HG03064 (cell line): ENCODE measurements around the gene UNC45A.
A peak's percentile ranks its signal among the peaks of the same experiment; 100 is the strongest.

Source experiments
- ATAC-seq: cut with Tn5 transposase; IDR thresholded peaks from one replicate; pipeline ENCODE4 v1.9.1; 2021; ENCODE audit warnings: low read depth; ENCODE audit not compliant: unreplicated experiment

UNC45A gene

GRCh38 chr15:90959894-90960293 is 24.8 kb downstream of the UNC45A start:
- no peak for ATAC-seq

- ATAC-seq: no peak
Measured at GRCh38 chr15:90960298-90961091, 25.4 kb downstream of the UNC45A start.

GRCh38 chr15:90962021-90962420 is 26.9 kb downstream of the UNC45A start:
- ATAC-seq: no peak

GRCh38 chr15:90966262-90966661 is 31.2 kb downstream of the UNC45A start:
- no peak for ATAC-seq

GRCh38 chr15:90967206-90967605 is 32.1 kb downstream of the UNC45A start:
- ATAC-seq: no peak

- ATAC-seq: no peak
Measured at GRCh38 chr15:90968434-90968833, 33.3 kb downstream of the UNC45A start.

GRCh38 chr15:90970274-90970673 is 35.2 kb downstream of the UNC45A start:
- no peak for ATAC-seq

- no peak for ATAC-seq
Measured at GRCh38 chr15:90972133-90972532, 37.0 kb downstream of the UNC45A start.

- no peak for ATAC-seq
Measured at GRCh38 chr15:90974216-90974615, 39.1 kb downstream of the UNC45A start.

- ATAC-seq: no peak
Measured at GRCh38 chr15:90979582-90979981, 44.5 kb downstream of the UNC45A start.

DNA sequence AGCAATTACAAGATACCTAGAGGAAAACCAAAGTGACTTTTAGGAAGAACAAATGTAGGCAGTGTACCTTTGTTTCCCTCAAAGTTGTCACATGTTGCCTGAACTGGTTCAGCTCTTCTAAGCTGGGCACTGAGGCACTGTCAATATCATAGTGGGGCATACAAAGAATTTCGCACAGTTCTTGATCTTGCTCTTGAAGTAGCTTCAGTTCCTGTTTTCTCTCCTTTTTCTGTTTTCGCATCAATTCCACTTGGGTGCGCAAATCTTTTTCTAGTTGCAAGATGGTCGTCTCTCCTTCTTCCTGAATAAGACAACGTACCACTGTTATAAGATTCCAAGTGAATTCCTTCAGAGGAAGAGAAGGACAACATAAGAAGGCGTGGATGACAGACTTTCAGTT is 46.6 kb downstream of the UNC45A start:
- peak; percentile 87 for ATAC-seq

DNA sequence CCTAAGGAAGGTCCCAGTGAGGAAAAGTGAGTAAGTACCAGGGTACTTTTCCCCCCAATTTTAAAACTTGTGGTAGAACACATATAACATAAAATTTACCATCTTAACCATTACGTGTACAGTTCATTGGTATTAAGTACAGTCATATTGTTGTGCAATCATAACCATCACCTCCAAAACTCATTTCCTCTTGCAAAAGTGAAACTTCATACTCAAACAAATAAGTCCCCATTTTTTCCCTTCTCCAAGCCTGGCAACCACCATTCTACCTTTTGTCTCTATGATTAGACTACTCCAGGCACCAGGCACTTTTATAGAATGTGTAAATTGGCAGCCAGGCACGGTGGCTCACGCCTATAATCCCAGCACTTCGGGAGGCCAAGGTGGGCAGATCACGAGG is 47.0 kb downstream of the UNC45A start:
- peak; percentile 29 for ATAC-seq

DNA sequence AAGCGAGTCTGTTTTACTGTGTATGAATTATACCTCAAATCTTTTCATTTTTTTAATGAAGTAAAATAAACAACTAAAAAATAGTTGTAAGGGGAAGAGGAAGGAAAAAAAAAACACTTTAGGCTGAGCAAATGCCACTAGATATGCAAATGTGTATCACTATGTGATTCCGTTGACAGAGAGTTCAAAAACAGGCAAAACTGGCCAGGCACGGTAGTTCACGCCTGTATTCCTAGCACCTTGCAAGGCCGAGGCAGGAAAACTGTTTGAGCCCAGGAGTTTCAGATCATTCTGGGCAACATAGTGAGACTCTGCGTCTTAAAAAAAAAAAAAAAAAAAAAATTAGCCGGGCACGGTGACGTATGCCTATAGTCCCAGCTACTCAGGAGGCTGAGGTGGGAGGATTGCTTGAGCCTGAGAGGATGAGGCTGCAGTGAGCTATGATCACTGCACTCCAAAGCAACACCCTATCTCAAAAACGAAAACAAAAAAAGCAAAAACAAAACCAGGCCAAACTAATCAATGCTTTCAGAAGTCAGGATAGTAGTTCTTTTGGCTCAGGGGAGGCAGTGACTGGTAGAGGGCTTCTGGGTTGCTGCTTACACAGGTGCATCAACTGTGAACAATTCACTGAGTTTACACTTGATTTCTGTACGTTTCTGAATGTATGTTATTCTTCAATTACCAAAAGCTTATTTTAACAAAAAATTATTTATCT is 51.9 kb downstream of the UNC45A start:
- ATAC-seq: no peak

- no peak for ATAC-seq
Measured at GRCh38 chr15:90987561-90988141, 52.6 kb downstream of the UNC45A start.

GRCh38 chr15:90988296-90988695 is 53.2 kb downstream of the UNC45A start:
- no peak for ATAC-seq

DNA sequence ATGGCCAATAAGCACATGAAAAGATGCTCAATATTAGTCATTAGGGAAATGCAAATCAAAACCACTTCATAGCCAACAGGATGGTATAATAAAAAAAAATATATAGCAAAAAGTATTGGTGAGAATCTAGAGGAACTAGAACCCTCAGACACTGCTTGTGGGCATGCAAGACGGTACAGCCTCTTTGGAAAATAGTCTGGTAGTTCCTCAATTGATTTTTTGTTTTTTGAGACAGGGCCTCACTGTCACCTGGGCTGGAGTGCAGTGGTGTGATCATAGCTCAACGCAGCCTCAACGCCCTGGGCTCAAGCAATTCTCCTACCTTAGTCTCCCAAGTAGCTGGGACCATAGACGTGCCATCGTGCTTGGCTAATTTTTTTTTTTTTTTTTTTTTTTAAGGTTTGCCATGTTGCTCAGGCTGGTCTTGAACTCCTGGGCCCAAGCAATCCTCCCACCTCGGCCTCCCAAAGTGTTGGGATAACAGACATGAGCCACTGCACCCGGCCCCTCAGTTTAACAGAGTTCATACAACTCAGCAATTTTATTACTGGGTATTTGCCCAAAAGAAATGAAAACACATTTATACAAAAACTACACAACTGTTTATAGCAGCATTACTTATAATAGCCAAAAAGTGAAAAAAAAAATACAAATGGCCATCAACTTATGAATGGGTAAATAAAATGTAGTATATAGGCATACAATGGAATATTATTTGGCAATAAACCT is 54.1 kb downstream of the UNC45A start:
- no peak for ATAC-seq

- ATAC-seq: no peak
Measured at GRCh38 chr15:90990446-90990845, 55.4 kb downstream of the UNC45A start.

DNA sequence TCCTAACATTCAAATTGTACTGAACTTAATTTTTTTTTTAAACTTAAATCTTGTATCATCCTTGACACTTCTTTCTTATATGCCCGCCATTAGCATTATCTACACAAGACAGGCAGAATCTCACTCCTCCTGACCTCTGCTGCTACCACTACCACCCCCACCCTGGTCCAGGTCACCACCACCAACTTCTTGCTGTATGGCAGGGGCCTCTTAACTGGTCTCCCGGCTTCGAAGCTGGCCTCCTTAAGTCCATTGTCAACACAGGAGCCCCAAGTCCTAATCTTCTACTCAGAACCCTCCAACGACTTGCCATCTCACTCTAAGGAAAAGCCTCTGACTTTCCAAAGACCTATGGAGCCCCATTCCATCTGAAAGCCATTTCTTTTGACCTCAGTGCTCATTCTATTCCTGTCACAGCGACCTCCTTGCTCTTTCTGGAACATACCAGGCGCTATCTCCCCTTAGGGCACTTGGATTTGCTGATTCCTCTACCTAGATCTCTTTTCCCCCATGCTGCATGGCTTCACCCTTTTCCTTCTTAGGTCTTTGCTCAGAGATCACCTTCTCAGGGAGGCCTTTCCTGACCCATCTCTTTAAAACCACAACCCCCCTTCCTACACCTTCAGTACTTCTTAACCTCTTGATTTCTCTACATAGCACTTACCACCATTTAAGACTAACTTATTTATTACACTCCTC is 56.7 kb downstream of the UNC45A start:
- ATAC-seq: no peak

- ATAC-seq: peak; percentile 15
Measured at GRCh38 chr15:90994059-90994416, 59.0 kb downstream of the UNC45A start.
